HG03432 (cell line): ENCODE measurements around the gene GRIN1.
A peak's percentile ranks its signal among the peaks of the same experiment; 100 is the strongest.
"Not testable (repeated sequence)": the region's sequence is repeated elsewhere in the genome, so short reads cannot be mapped to it uniquely, and the experiment has no call there.

ENCODE experiments used
- ATAC-seq: cut with Tn5 transposase; IDR thresholded peaks from one replicate; pipeline ENCODE4 v1.9.1; 2021; ENCODE audit warnings: mild to moderate bottlenecking, moderate library complexity; ENCODE audit not compliant: unreplicated experiment

Gene GRIN1

GRCh38 chr9:137110911-137111787, 27.8 kb upstream of the GRIN1 start:
- no peak for ATAC-seq

- ATAC-seq = no peak
Observed at GRCh38 chr9:137111788-137112563, 27.0 kb upstream of the GRIN1 start.

GRCh38 chr9:137112564-137113384, 26.2 kb upstream of the GRIN1 start:
- ATAC-seq = no peak

GRCh38 chr9:137113385-137114159, 25.4 kb upstream of the GRIN1 start:
- ATAC-seq = no peak

- ATAC-seq = no peak
Observed at GRCh38 chr9:137114220-137114612, 24.7 kb upstream of the GRIN1 start.

GRCh38 chr9:137114613-137115393, 24.2 kb upstream of the GRIN1 start, which contains the start of gene DPP7:
Gene DPP7, minus strand, starts transcription at chr9:137114733. Its CDS starts 20 bp downstream, at chr9:137114713.
- peak; percentile 61 for ATAC-seq

GRCh38 chr9:137115394-137116026, 23.4 kb upstream of the GRIN1 start:
- no peak for ATAC-seq

- no peak for ATAC-seq
Observed at GRCh38 chr9:137116027-137116507, 22.9 kb upstream of the GRIN1 start.

GRCh38 chr9:137116728-137117127, 22.2 kb upstream of the GRIN1 start:
- ATAC-seq = no peak

- no peak for ATAC-seq
Observed at GRCh38 chr9:137117269-137117731, 21.7 kb upstream of the GRIN1 start.

- ATAC-seq = not testable (repeated sequence)
Observed at GRCh38 chr9:137118092-137118603, 20.8 kb upstream of the GRIN1 start.

GRCh38 chr9:137121927-137122795, 16.8 kb upstream of the GRIN1 start:
- ATAC-seq = not testable (repeated sequence)

GRCh38 chr9:137122796-137123467, 16.0 kb upstream of the GRIN1 start:
- not testable (repeated sequence) for ATAC-seq

- ATAC-seq = no peak
Observed at GRCh38 chr9:137123468-137123837, 15.5 kb upstream of the GRIN1 start.

- not testable (repeated sequence) for ATAC-seq
Observed at GRCh38 chr9:137123952-137124462, 14.9 kb upstream of the GRIN1 start.

- no peak for ATAC-seq
Observed at GRCh38 chr9:137126786-137127185, 12.2 kb upstream of the GRIN1 start.
